Measurements from ENCODE around the gene CDK4.

CDK4 gene

DNA sequence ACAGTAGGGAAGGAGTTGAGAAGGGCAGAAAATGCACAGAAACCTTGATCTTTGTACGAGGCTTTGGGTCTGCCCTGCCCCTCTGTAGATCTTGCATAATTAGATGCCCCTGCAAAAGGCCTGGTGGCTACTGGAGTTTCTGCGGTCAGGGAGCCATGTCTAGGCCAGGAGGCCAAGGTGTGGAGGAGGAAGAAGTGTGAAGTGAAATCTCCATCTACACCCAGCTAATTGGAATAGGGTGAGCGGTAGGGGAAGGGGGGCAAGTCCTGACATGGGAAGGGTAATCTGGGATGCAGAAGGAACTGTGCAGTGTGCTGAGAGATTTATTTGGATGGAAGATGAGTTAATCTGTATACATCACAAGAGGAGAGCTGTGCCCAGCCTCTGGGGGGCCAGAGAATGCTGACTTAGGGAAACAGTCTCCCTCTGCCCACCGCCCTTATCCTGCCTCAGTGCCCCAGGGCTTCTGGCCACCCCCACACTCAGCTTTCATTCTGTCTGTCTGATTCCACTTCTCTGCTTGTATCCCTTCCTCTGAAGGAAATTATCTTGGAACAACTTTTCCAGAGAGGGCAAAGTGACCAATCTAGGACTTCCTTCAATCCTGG lies 9.4 kb upstream of the CDK4 start:
- no peaks in the 10 kb centered on the region for H4K20me1 ChIP-seq (ENCODE audit: insufficient read depth, low read length)
- H3K27ac ChIP-seq (ENCODE audit: low read length): no peak overlapping the region
- DNase-seq: no peak
- no peaks in the 10 kb centered on the region for H3K9me2 ChIP-seq (replicated peaks; ENCODE audit: insufficient read depth, low read length)
- no peak overlapping the region for H3K4me2 ChIP-seq (ENCODE audit: low read depth, low read length)
- TF ChIP-seq, protein P1, sequence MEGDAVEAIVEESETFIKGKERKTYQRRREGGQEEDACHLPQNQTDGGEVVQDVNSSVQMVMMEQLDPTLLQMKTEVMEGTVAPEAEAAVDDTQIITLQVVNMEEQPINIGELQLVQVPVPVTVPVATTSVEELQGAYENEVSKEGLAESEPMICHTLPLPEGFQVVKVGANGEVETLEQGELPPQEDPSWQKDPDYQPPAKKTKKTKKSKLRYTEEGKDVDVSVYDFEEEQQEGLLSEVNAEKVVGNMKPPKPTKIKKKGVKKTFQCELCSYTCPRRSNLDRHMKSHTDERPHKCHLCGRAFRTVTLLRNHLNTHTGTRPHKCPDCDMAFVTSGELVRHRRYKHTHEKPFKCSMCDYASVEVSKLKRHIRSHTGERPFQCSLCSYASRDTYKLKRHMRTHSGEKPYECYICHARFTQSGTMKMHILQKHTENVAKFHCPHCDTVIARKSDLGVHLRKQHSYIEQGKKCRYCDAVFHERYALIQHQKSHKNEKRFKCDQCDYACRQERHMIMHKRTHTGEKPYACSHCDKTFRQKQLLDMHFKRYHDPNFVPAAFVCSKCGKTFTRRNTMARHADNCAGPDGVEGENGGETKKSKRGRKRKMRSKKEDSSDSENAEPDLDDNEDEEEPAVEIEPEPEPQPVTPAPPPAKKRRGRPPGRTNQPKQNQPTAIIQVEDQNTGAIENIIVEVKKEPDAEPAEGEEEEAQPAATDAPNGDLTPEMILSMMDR (IDR thresholded peaks at IDR 0.05; ENCODE audit: low read length): no peak
- TF ChIP-seq EZH2phosphoT487 (IDR thresholded peaks at IDR 0.05; ENCODE audit: low read length) (no peak), EZH2 (optimal IDR thresholded peaks at IDR 0.05; ENCODE audit: low read depth, low read length) (no peak)
- H3K27me3 ChIP-seq (replicated peaks; ENCODE audit: insufficient read depth, low read length): peaks cover 27% of the 10 kb centered on the region
- H3F3A ChIP-seq (ENCODE audit: insufficient read depth, low read length): peaks cover 1% of the 10 kb centered on the region; the same call in 1 of the 2 replicates
- H3K9ac ChIP-seq (ENCODE audit: low read length): no peak overlapping the region
- H3K4me3 ChIP-seq (ENCODE audit: low read length): no peak overlapping the region
- H3K4me1 ChIP-seq (ENCODE audit: low read length): peaks cover 8% of the 10 kb centered on the region; the same call in 1 of the 2 replicates
- H3K9me3 ChIP-seq (replicated peaks; ENCODE audit: insufficient read depth, low read length): no peaks in the 10 kb centered on the region
- H2AFZ ChIP-seq (ENCODE audit: low read length): no peak overlapping the region
- H3K36me3 ChIP-seq (replicated peaks; ENCODE audit: insufficient read depth, low read length): no peaks in the 10 kb centered on the region
- 0 out of 2 replicates have a peak, but pooled peaks cover 8% of the 10 kb centered on the region for H3K79me2 ChIP-seq (ENCODE audit: low read length)

DNA sequence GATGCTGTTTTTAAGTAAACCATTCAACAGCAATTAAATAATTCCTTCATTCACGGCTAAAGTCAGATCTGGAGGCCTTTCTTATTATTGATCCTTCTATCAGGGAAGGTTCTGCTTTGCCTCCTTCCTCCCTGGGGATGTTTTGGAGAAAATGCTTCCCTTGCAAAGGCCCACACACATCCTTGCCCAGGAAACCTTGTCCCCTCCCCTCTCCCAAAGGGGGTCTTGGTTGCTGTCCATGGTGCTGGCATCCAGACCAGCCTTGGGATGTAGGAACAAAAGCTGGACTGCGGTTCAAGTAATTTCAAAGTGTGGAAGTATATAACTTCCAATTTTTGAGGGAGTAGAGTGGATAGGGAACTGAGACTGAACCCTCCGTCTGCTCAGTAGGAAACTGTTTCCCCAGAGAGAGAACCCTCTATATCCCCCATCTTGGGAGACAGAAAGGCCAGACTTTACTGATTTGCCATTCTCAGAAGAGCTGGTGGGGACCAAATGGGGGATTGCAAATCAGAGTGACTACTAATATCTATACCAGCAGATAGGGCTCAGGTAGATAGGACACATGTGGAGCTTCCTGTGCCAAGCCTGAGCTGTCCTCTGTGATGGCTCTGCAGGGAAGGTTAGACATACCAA lies 8.4 kb upstream of the CDK4 start:
- Histone ChIP-seq H3K9me3 (replicated peaks; ENCODE audit: insufficient read depth, low read length) (no peaks in the 10 kb centered on the region), H3K36me3 (replicated peaks; ENCODE audit: insufficient read depth, low read length) (no peaks in the 10 kb centered on the region), H3K27ac (ENCODE audit: low read length) (no peak overlapping the region), H3K4me3 (ENCODE audit: low read length) (no peak overlapping the region), H3F3A (ENCODE audit: insufficient read depth, low read length) (peaks cover 9% of the 10 kb centered on the region; the same call in 1 of the 2 replicates), H3K4me1 (ENCODE audit: low read length) (peaks cover 9% of the 10 kb centered on the region; the same call in 1 of the 2 replicates), H3K9me2 (replicated peaks; ENCODE audit: insufficient read depth, low read length) (no peaks in the 10 kb centered on the region), H3K27me3 (replicated peaks; ENCODE audit: insufficient read depth, low read length) (peaks cover 17% of the 10 kb centered on the region), H3K9ac (ENCODE audit: low read length) (no peak overlapping the region), H2AFZ (ENCODE audit: low read length) (no peak overlapping the region), H3K79me2 (ENCODE audit: low read length) (peaks cover 9% of the 10 kb centered on the region; the same call in 1 of the 2 replicates), H4K20me1 (ENCODE audit: insufficient read depth, low read length) (no peaks in the 10 kb centered on the region), H3K4me2 (ENCODE audit: low read depth, low read length) (no peak overlapping the region)
- DNase-seq: no peak
- no peak for TF ChIP-seq EZH2 (optimal IDR thresholded peaks at IDR 0.05; ENCODE audit: low read depth, low read length)
- TF ChIP-seq EZH2phosphoT487 (IDR thresholded peaks at IDR 0.05; ENCODE audit: low read length): no peak
- TF ChIP-seq, protein P1 (IDR thresholded peaks at IDR 0.05; ENCODE audit: low read length): no peak

DNA sequence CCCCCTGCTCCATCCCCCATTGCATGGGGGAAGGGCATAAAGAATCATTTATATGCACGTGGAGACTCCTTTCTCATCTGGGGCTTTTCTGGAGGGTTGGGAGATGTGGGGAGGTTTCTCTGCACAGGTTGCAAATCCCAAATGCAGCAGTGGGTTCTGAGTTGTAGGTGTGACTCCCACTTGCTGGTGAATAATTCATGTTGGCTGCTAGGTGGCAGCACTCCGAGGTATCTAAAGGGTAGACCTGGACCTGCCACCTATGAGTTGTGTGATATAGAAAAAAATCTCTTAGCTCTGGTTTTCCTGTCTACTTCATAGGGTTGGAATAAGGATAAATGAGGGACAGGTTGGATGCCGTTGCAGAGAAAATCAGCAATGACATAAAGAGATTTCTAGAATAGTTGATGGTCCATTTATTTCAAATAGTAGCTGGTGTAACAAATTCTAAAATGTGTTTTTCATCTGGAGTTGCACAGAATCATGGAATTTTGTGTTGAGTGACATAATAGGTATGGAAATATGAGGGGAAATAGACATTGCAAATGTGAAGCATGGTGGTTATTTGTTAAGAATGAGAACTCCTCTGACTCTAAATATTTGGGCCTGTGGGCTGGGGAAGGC lies 7.4 kb upstream of the CDK4 start:
- Histone ChIP-seq H4K20me1 (ENCODE audit: insufficient read depth, low read length) (no peaks in the 10 kb centered on the region), H3K4me3 (ENCODE audit: low read length) (no peak overlapping the region), H2AFZ (ENCODE audit: low read length) (no peak overlapping the region), H3K9me2 (replicated peaks; ENCODE audit: insufficient read depth, low read length) (no peaks in the 10 kb centered on the region), H3K4me1 (ENCODE audit: low read length) (peaks cover 6% of the 10 kb centered on the region), H3K4me2 (ENCODE audit: low read depth, low read length) (no peak overlapping the region), H3K9ac (ENCODE audit: low read length) (no peak overlapping the region), H3K27ac (ENCODE audit: low read length) (no peak overlapping the region), H3K36me3 (replicated peaks; ENCODE audit: insufficient read depth, low read length) (no peaks in the 10 kb centered on the region), H3K27me3 (replicated peaks; ENCODE audit: insufficient read depth, low read length) (peaks cover 7% of the 10 kb centered on the region), H3K9me3 (replicated peaks; ENCODE audit: insufficient read depth, low read length) (no peaks in the 10 kb centered on the region), H3K79me2 (ENCODE audit: low read length) (peaks cover 9% of the 10 kb centered on the region; the same call in 1 of the 2 replicates), H3F3A (ENCODE audit: insufficient read depth, low read length) (peaks cover 11% of the 10 kb centered on the region)
- TF ChIP-seq, protein P1 (IDR thresholded peaks at IDR 0.05; ENCODE audit: low read length): peak; percentile 60
- no peak for TF ChIP-seq EZH2 (optimal IDR thresholded peaks at IDR 0.05; ENCODE audit: low read depth, low read length)
- DNase-seq: peak; percentile 55
